BE2C (cell line): ENCODE measurements around the gene SPECC1L.

Experiments
- DNase-seq: peaks from one replicate; pipeline ENCODE4 v3.0.0-alpha.2; 2020
- H3K27me3 ChIP-seq: fragments of 250-450 bp; sonication (Bioruptor Pico); 2 replicates; pipeline ENCODE4 v1.5.1; 2020; ENCODE audit warnings: mild to moderate bottlenecking
- H3K36me3 ChIP-seq: fragments of 250-450 bp; sonication (Bioruptor Pico); 2 replicates; pipeline ENCODE4 v1.5.1; 2020; ENCODE audit warnings: mild to moderate bottlenecking
- H3K4me1 ChIP-seq: fragments of 250-450 bp; sonication (Bioruptor Pico); 2 replicates; pipeline ENCODE4 v1.5.1; 2020
- H3K4me3 ChIP-seq: 2 replicates; pipeline ENCODE4 v1.5.1; 2011; ENCODE audit warnings: low read depth, low read length
- H3K9me3 ChIP-seq: fragments of 250-450 bp; sonication (Bioruptor Pico); 2 replicates; pipeline ENCODE4 v1.5.1; 2020
- TF ChIP-seq, protein P1 (sequence below): IDR thresholded peaks from 2 replicates; pipeline ENCODE4 v1.5.1; 2012; ENCODE audit warnings: mild to moderate bottlenecking, low read depth, low read length

The SPECC1L gene

GRCh38 chr22:24428751-24429410 lies 158.2 kb downstream of the SPECC1L start:
- no peaks in the 10 kb centered on the region for H3K9me3 ChIP-seq
- peaks cover 43% of the 10 kb centered on the region for H3K4me1 ChIP-seq
- TF ChIP-seq, protein P1, sequence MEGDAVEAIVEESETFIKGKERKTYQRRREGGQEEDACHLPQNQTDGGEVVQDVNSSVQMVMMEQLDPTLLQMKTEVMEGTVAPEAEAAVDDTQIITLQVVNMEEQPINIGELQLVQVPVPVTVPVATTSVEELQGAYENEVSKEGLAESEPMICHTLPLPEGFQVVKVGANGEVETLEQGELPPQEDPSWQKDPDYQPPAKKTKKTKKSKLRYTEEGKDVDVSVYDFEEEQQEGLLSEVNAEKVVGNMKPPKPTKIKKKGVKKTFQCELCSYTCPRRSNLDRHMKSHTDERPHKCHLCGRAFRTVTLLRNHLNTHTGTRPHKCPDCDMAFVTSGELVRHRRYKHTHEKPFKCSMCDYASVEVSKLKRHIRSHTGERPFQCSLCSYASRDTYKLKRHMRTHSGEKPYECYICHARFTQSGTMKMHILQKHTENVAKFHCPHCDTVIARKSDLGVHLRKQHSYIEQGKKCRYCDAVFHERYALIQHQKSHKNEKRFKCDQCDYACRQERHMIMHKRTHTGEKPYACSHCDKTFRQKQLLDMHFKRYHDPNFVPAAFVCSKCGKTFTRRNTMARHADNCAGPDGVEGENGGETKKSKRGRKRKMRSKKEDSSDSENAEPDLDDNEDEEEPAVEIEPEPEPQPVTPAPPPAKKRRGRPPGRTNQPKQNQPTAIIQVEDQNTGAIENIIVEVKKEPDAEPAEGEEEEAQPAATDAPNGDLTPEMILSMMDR, result no peak
- no peaks in the 10 kb centered on the region for H3K36me3 ChIP-seq
- H3K4me3 ChIP-seq, result no peak overlapping the region
- DNase-seq, result no peak
- H3K27me3 ChIP-seq, result no peaks in the 10 kb centered on the region

- TF ChIP-seq, protein P1, result no peak
- H3K4me1 ChIP-seq, result peaks cover 49% of the 10 kb centered on the region
- peak; percentile 71 for DNase-seq
- no peak overlapping the region for H3K4me3 ChIP-seq
- H3K36me3 ChIP-seq, result no peaks in the 10 kb centered on the region
- H3K27me3 ChIP-seq, result no peaks in the 10 kb centered on the region
- H3K9me3 ChIP-seq, result no peaks in the 10 kb centered on the region
Observed at GRCh38 chr22:24429411-24430365, 159.1 kb downstream of the SPECC1L start.

- no peaks in the 10 kb centered on the region for H3K27me3 ChIP-seq
- no peaks in the 10 kb centered on the region for H3K36me3 ChIP-seq
- no peak overlapping the region for H3K4me3 ChIP-seq
- H3K9me3 ChIP-seq, result no peaks in the 10 kb centered on the region
- no peak for DNase-seq
- TF ChIP-seq, protein P1, result no peak
- peaks cover 49% of the 10 kb centered on the region for H3K4me1 ChIP-seq
Observed at GRCh38 chr22:24430431-24431308, 160.0 kb downstream of the SPECC1L start.

DNA sequence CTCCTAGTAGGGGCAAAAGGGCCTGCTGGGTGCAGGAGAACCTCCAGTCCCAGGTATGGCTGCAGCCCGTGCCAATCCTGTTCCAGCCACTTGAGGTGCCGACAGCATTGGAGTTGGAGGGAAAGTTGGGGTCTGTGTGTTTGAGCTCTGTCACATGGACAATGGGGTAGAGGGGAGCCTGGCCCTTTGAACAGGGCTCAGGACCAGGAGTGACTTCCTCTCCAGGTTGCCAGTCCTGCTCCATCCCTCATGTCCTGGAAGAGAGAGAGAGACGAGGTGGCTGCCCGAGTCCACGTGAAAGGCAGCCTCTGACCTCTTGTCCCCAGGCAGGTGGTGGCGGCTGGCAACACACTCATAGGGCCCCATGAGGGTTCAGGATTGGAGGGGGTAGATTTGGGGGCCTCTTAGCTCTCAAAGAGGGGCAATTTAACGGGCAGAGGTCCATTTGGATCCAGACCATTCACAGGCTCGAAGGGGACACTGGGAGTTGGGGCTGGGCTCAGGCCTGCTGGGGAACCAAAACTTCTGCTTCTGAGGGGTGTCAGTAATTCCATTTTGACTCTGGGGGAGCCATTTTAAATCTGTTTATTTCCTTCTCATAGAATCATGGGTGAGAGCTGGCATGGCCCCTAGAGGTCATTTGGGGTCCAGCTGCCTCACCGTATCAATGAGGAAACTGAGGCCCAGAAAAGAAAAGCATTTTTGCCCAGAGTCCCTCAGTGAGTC lies 160.8 kb downstream of the SPECC1L start:
- H3K36me3 ChIP-seq, result no peaks in the 10 kb centered on the region
- no peak overlapping the region for H3K4me3 ChIP-seq
- no peaks in the 10 kb centered on the region for H3K27me3 ChIP-seq
- H3K9me3 ChIP-seq, result no peaks in the 10 kb centered on the region
- no peak for DNase-seq
- TF ChIP-seq, protein P1, result no peak
- H3K4me1 ChIP-seq, result peaks cover 49% of the 10 kb centered on the region

GRCh38 chr22:24432059-24432853 lies 161.6 kb downstream of the SPECC1L start:
- Histone ChIP-seq H3K4me3 (peak overlapping the region; percentile 19; the same call in 1 of the 2 replicates), H3K4me1 (peaks cover 49% of the 10 kb centered on the region), H3K9me3 (no peaks in the 10 kb centered on the region), H3K36me3 (no peaks in the 10 kb centered on the region), H3K27me3 (no peaks in the 10 kb centered on the region)
- TF ChIP-seq, protein P1, result no peak; the same call in 1 of the 2 replicates
- peak; percentile 71 for DNase-seq
